GM12801 (cell line): Measurements from ENCODE around the gene WDR54.

Experiments
- CTCF ChIP-seq: IDR thresholded peaks from one replicate; pipeline ENCODE4 v1.5.1; 2011; ENCODE audit warnings: control low read depth; ENCODE audit not compliant: insufficient read length; ENCODE audit errors: extremely low read depth

The WDR54 gene

DNA sequence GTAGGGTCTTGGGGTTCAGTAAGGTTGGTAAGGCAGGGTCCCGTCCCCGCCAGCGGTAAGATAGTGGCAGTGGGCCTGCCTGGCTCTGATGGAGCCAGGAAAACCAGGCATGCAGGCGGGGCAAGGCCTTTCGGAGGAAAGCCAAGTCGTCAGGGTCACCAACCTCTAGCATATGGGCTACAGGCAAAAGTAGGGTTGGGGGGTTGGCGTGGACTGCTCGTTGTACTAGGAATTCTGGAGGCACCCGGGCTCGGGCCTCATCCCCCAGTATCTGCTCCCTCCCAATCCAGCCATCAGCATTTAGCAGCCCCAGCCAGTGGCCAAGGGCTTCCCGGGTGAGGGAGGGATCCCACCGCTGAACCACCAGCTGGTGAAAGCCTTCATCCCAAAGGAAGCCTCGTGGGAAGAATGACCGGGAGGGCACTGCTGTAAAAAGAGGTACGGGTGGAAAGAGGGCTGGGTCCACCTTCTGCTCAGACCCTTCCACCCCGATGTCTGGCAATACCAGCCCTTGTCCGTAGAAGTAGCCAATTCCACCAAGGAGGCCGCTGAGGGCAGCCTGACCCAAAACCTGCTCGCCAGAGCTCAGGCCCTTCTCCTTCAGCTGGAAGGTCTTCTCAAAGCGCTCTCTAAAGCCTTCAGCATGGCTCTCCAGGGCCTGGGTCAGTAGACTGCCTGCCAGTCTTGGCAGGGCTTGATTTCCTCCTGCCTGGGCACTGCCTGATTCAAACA is 40.7 kb downstream of the WDR54 start:
- TF ChIP-seq CTCF = no peak

DNA sequence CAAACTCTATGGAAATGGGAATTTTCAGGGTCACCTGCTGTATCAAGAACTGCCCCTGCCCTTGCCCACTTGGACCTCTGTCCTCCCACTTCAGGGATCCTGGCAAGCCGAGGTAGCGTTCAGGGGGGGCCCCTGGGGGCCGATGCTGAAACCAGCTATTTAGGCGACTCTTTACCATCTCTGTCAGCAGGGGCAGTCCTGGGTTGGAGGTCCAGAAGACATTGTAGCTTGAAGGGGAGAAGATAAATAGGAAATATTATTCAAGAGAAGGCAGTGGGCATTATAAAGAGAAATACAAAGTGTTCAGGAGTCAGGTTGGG is 41.2 kb downstream of the WDR54 start:
- no peak for TF ChIP-seq CTCF

DNA sequence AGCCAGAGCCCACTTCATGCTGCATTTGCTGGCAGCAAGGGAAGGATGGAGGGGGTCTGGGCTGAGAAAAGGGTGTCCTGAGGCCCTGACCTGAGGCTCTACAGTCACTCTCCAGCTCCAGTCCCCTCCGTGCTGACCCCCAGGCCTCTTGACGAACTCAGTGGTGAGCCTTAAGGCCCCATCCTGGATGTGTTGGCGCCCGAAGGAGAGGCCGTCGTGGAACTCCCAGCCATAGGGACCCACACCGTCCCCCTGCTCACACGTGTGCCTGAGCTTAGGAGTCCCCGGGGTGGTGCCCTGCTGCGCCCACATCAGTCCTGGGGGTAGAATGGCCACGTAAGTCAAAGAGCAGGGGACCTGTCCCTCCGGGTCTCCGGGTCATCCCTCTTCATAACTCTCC is 42.9 kb downstream of the WDR54 start:
- no peak for TF ChIP-seq CTCF

- no peak for TF ChIP-seq CTCF
Measured at GRCh38 chr2:74471332-74472065, 50.0 kb downstream of the WDR54 start.

DNA sequence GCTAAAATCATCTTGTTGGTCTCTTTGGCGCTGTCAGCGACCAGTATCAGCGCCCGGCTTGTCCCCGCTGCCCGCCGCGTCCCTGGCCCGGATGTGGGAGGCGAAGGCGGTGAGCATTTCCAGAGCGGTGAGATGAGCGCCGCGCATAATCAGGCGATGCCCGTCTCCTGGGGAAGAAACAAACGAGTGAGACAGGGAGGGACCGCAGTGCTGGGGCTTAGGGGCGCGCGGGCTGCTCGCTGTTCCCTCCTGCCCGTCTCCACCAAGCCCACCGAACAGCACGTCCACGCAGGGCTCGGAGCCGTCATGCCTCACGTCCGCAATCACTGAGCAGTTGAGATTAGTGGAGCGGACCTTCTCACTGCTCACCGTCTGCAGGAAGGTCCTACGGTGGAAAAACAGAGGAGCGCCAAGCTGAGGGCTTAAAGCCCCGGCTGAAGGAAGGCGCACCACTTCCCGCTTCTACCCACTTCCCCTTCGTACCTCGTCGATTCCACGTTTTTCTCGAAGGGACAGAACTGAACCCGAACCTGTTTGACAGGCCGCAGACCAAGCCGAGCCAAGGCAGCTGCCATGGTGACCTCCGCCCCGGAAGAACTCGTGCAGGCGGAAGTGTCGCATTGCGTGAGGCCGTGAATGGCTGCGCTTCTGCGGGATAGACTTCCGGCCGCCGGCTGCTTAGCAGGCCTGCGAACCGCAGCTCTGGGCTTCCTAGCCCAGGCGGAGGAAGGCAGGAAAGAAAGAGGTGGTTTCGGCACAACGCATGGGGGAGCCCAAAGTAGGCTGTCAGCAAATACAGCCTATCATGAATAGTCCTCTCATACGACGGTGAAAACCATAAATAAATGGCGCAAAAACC is 50.8 kb downstream of the WDR54 start, which contains the start of gene MRPL53:
MRPL53 (minus strand) TSS at position 595 of the 859 bp plus-strand sequence; CDS start at position 575, 20 bp downstream.
- no peak for TF ChIP-seq CTCF

DNA sequence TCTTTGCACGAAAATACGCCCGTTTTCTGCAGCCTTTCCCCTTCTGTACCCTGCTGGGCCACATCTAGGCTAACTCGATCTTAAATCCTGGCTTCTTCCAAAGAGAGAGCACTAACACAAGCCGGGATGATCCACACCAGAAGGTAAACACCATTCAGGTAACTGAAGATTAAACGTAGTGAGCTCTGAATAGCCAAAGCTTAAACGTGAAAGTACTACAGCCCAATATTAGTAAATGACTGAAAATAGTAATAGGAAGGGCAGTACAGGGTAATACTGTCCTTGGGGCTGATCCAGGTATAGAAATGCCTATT is 51.4 kb downstream of the WDR54 start:
- TF ChIP-seq CTCF = no peak

GRCh38 chr2:74474481-74474880 is 53.0 kb downstream of the WDR54 start:
- no peak for TF ChIP-seq CTCF
